Heart left ventricle (tissue), 16 donors: Measurements from ENCODE around the gene DBET. TPM values are rescaled to one million over a fixed set of nuclear protein-coding genes. Genes with fewer than 3 reads are reported as not detected.
"Not testable (repeated sequence)": the region's sequence is repeated elsewhere in the genome, so short reads cannot be mapped to it uniquely, and the experiment has no call there.

Experiments
- ATAC-seq, 4 donors: fragments of 200-7000 bp; cut with Tn5 transposase; one replicate each; pipeline ENCODE4 v1.9.1; 2020 to 2022; ENCODE audit warnings: moderate library complexity in 4 of 4, mild to moderate bottlenecking in 3 of 4, moderate number of reproducible peaks in 1 of 4
- DNase-seq, 5 donors: peaks; one replicate each; pipeline ENCODE4 v3.0.0-alpha.2; 2020
- H3K27ac ChIP-seq, 12 donors: fragments of 200-600 bp; sonication (generic) in 4 of 12; one replicate each; pipeline versions ENCODE4 v1.5.0 to v1.8.0; 2016 to 2022; ENCODE audit warnings: mild to moderate bottlenecking in 2 of 12
- H3K27me3 ChIP-seq, 9 donors: fragments of 200-600 bp; sonication (generic) in 2 of 9; one replicate each; pipeline versions ENCODE4 v1.5.1 to v1.8.0; 2016 to 2022; ENCODE audit warnings: mild to moderate bottlenecking in 3 of 9
- H3K36me3 ChIP-seq, 9 donors: fragments of 200-600 bp; sonication (generic) in 2 of 9; one replicate each; pipeline versions ENCODE4 v1.5.0 to v1.8.0; 2018 to 2022; ENCODE audit warnings: mild to moderate bottlenecking in 2 of 9
- H3K4me1 ChIP-seq, 12 donors: fragments of 200-600 bp; sonication (generic) in 4 of 12; one replicate each; pipeline versions ENCODE4 v1.5.0 to v1.8.0; 2016 to 2022; ENCODE audit warnings: mild to moderate bottlenecking in 3 of 12
- H3K4me3 ChIP-seq, 12 donors: fragments of 200-600 bp; sonication (generic) in 4 of 12; one replicate each; pipeline versions ENCODE4 v1.5.0 to v1.8.0; 2017 to 2022; ENCODE audit warnings: mild to moderate bottlenecking in 9 of 12, moderate library complexity in 4 of 12
- H3K9me3 ChIP-seq, 12 donors: fragments of 200-600 bp; sonication (generic) in 4 of 12; one replicate each; pipeline versions ENCODE4 v1.5.0 to v1.8.0; 2016 to 2022; ENCODE audit warnings: mild to moderate bottlenecking in 1 of 12
- POLR2A ChIP-seq, 2 donors: fragments of 450-650 bp; IDR thresholded peaks; one replicate each; pipeline ENCODE4 v1.6.1; 2017; ENCODE audit warnings: antibody characterized with exemption in 2 of 2, mild to moderate bottlenecking in 2 of 2, moderate library complexity in 2 of 2
- WGBS, 4 donors: extraction: QIAGEN DNeasy Blood & Tissue Kit in 2 of 4; methylation state at CpG; one replicate each; pipeline versions ENCODE4 v1.1.5 to v1.1.7; 2013 to 2018; 5-methylcytosine and 5-hydroxymethylcytosine counted together
- intact Hi-C, 10 donors: fragments of 100-400 bp; cut with DNase I; formaldehyde crosslinking; loops; one replicate each; pipeline versions ENCODE4 v1.11.1 to v1.14.2; 2022
- polyA plus RNA-seq, 2 donors: library from polyadenylated mRNA; stranded (reverse); fragments of 200-250 nt; gene quantifications; one replicate each; pipeline ENCODE4 v1.2.3, GENCODE V29; 2013
- total RNA-seq, 9 donors: library from RNA; depleted of rRNA in 2 of 9; stranded (reverse); fragments of >200 nt in 2 of 9; fragmentation: NEBNext Ultra II Directional in 3 of 9; extraction: Animal tissue kit (Norgen Biotek cat#: 25700) in 3 of 9; gene quantifications; one replicate each; pipeline versions ENCODE4 v1.1.0 to v1.2.4, GENCODE V29; 2016 to 2023
- TF ChIP-seq, protein P1 (sequence below), 12 donors: fragments of 200-600 bp; sonication (generic) in 4 of 12; IDR thresholded peaks; one replicate each; pipeline versions ENCODE4 v1.5.0 to v1.8.0; 2018 to 2022; ENCODE audit warnings: antibody characterized with exemption in 12 of 12, mild to moderate bottlenecking in 5 of 12
- donor health status: ischemic (EF 13 %, LVEDD 7.1; RV severe dilation, severe dysfunction).
- donor health status: healthy with polysubstance abuse.
- donor health status: DM: no; HTN: yes; CAD: no.
- donor health status: DM: no; HTN: no; CAD: no.
- donor health status: ischemic (EF 25% LVEDD 6.9; RV normal size, moderate dysfunction).
- donor health status: ischemic (EF 25% LVEDD 5.7; RV mildly dilated, moderate dysfunction).
- donor health status: healthy.
- donor health status: DM: yes; HTN: yes; CAD: no.
- donor health status: ischemic (EF 35%, LVEDD 5.7; RV mildly dilated, moderate dysfunction).
- donor health status: nonischemic (EF 11% LVEDD 7.7; RV severe dilation, severe dysfunction).
- donor health status: DM: yes; HTN: yes; CAD: no.
- donor health status: PGD.
- donor health status: ischemic (EF 29% LVEDD 5.4; RV normal size, mild dysfunction).
- donor health status: nonischemic (EF 23%, LVEDD 6.1; RV moderate dilation, normal function).

Gene DBET
- total and polyA plus RNA-seq, 11 donors, result not detected

DNA sequence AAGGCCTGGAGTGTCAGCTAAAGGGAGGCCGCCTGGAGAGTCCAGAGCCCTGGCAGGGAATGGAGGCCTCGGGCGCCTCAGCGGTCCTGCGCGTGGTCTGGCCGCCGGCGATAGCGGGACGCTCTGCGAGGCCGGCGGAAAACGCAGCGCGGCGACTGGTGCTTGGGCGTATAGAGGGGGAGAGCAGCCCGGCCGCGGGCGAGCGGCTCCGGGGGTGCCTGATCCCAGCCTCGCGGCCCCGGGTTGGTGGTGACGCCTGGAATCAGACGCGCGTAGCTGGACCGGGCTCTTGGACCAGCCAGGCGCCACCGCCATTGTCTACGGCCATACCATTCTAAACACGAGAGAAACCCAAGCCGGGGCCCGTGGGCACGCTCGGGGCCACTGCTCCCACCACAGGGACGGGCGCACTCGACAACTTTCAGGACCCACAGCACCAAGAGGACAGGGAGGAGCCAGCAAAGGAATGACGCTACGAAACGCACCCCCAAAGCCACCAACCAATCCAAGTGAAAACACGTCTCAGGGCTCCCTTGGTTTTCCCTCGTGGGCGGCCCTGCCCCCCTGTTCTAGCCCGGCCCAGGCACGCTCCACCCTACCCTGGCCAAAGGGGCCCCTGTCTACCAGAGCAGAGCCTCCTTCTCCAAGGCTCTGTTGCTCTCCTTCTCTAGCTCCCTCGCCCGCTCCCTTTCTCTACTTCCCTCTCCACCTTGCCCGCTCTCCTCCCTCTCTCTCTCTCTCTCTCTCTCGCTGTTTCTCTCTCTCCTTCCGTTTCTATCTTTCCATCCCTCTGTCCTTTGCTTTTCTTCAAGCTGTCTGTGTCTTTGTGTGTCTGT lies 45.1 kb upstream of the DBET start:
- no peak for ATAC-seq
- peaks cover 30 to 82% (median 73%) of the 10 kb centered on the region in 9 donors for H3K27me3 ChIP-seq
- no peak overlapping the region for H3K27ac ChIP-seq
- H3K4me3 ChIP-seq, result no peak overlapping the region
- TF ChIP-seq POLR2A (IDR thresholded peaks at IDR 0.05), result no peak
- TF ChIP-seq, protein P1, sequence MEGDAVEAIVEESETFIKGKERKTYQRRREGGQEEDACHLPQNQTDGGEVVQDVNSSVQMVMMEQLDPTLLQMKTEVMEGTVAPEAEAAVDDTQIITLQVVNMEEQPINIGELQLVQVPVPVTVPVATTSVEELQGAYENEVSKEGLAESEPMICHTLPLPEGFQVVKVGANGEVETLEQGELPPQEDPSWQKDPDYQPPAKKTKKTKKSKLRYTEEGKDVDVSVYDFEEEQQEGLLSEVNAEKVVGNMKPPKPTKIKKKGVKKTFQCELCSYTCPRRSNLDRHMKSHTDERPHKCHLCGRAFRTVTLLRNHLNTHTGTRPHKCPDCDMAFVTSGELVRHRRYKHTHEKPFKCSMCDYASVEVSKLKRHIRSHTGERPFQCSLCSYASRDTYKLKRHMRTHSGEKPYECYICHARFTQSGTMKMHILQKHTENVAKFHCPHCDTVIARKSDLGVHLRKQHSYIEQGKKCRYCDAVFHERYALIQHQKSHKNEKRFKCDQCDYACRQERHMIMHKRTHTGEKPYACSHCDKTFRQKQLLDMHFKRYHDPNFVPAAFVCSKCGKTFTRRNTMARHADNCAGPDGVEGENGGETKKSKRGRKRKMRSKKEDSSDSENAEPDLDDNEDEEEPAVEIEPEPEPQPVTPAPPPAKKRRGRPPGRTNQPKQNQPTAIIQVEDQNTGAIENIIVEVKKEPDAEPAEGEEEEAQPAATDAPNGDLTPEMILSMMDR (IDR thresholded peaks at IDR 0.05), result no peak
- DNase-seq, result no peak
- intact Hi-C loops, result no loop called here
- H3K36me3 ChIP-seq, result no peaks in the 10 kb centered on the region
- peaks cover 0 to 44% (median 11%) of the 10 kb centered on the region in 12 donors for H3K4me1 ChIP-seq
- H3K9me3 ChIP-seq, result no peaks in the 10 kb centered on the region
- 5 to 11% (median 6%) methylated on average over 40 to 57 of the region's 57 CpGs for WGBS, 4 donors

DNA sequence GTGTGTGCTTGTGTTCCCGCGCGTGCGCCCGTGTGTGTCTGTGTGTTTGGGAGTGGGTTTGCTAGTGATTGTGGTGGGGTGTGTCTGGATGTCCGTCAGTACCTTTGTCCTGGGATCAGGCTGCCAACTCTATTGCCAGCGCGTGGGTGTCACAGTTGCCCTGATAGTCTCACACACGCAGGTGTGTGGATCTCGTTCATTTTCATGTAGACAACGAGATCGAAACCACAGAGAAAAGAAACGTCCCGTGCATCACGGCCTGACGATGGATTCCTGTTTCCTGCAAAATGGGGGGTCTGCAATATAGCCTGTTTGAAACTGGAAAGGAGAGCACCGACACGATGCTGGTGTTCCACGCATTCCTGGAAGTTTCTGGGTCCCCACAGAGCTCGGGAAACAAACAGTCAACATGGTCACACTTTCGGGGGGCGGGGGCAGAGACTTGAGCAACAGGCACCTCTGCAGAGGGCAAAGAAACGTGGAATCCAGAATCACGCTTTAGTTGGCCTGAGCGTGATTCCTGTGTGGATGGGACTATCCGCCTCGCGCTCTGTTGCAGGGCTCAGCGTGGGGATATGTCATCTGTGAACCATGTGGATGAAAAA lies 44.3 kb upstream of the DBET start:
- DNase-seq, ATAC-seq, H3K36me3 ChIP-seq, H3K27ac ChIP-seq, H3K9me3 ChIP-seq, intact Hi-C loops, H3K4me3 ChIP-seq: not testable (repeated sequence)
- Histone ChIP-seq H3K4me1 (peaks cover 0 to 39% (median 10%) of the 10 kb centered on the region in 12 donors), H3K27me3 (peaks cover 23 to 75% (median 67%) of the 10 kb centered on the region in 9 donors)
- 11 to 26% (median 17%) methylated on average over 27 to 29 of the region's 29 CpGs for WGBS, 4 donors

DNA sequence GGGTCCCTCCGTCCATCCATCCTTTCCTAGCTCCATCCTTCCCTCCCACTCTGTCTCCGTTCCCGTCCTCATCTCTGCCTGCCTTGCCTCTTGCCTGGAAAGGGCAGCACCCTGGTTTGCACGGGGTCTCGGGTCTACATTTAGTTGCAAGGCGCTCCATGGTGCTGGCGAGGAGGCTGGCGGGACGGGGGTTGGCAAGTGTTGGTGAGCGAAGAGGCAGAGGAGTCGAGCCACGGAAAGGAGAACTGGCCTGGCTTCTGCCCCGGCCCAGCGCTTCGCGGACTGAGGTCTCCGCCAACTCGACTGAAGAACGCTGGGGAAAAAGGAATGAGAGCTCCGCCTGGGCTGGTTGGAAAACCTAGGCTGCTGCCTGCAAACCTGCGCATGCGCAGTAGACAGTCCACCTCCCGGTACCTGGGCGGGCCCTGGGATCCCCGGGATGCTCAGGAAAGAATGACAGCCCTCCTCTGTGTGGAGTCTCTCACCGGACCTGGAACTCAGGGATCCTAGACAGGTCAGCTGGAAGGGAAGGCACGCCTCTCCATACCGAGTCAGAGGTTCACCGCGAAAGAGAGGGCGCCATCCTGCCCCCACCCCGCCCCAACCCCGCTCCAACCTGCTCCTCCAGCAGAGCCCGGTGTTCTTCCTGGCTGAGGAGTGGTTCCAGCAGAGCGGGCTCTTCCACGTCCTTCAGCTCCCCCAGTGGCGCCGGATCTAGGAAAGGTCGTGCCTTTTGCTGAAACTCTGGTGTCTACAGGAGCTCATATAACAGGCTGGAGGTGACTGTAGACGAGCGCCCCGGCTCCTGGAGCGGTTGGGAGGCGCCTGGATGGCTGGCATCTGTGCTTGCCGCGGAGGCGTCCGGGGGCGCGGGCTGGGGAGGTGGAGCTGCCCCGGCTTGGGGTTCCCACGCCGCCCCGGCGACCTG lies 43.2 kb upstream of the DBET start:
- H3K27me3 ChIP-seq, result peaks cover 18 to 67% (median 56%) of the 10 kb centered on the region in 9 donors
- WGBS, 4 donors, result 5 to 10% (median 6%) methylated on average over 32 to 55 of the region's 55 CpGs
- intact Hi-C loops, result no loop called here
- H3K4me3 ChIP-seq, result peak overlapping the region in 6 of 12 donors; percentile 15 to 29 (median 20)
- DNase-seq (peak in 2 of 5 donors; percentile 40 to 62), ATAC-seq (peak in 2 of 4 donors; percentile 32 to 39)
- no peaks in the 10 kb centered on the region for H3K9me3 ChIP-seq
- H3K4me1 ChIP-seq, result peaks cover 0 to 37% (median 9%) of the 10 kb centered on the region in 12 donors
- H3K27ac ChIP-seq, result no peak overlapping the region
- TF ChIP-seq, protein P1 (IDR thresholded peaks at IDR 0.05), result no peak
- no peak for TF ChIP-seq POLR2A (IDR thresholded peaks at IDR 0.05)
- no peaks in the 10 kb centered on the region for H3K36me3 ChIP-seq

DNA sequence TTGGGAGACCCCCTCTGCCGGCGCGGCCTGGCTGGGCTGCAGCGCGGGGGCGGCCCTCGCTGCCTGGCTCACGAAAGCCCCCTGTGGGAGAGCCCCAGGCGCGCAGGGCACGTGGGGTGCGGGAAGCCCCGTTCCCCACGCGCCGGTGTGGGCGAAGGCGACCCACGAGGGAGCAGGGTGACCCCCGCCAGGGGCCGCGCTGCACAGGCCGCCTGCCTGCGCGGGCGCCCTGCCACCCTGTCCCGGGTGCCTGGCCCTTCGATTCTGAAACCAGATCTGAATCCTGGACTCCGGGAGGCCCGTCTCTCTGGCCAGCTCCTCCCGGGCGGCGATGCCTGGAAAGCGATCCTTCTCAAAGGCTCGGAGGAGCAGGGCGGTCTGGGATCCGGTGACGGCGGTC lies 42.3 kb upstream of the DBET start:
- H3K4me3 ChIP-seq, intact Hi-C loops: not testable (repeated sequence)
- WGBS, 4 donors, result 45 to 54% (median 48%) methylated on average over 16 to 22 of the region's 39 CpGs

DNA sequence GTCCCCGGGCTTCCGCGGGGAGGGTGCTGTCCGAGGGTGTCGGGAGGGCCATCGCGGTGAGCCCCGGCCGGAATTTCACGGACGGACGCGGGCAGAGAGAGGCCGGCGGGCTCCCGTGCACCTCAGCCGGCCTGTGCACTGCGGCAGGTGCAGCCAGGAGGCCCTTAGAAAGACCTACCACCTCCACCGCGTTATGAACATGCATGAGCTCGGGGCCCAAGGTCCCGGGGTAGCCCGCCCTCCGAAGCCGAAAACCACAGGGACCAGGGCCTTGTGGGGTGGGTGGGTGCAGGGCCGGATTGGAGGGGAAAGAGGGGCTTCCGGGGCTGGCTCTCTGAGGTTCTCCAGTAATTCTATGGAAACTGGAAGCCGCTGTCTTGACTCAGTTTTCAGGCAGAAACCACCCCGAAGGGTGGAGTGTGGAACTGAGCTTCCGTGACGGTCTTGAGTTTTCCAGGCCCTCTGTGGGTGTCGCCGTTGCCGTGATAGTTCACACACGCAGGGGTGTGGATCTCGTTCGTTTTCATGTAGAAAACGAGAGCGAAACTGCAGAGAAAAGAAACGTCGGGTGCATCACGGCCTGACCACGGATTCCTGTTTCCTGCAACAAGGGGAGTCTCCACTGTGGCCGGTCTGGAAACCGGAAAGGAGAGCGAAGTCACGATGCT lies 41.6 kb upstream of the DBET start:
- intact Hi-C loops, result not testable (repeated sequence)
- H3K27me3 ChIP-seq, result peaks cover 15 to 51% (median 42%) of the 10 kb centered on the region in 9 donors
- 21 to 39% (median 25%) methylated on average over 28 to 38 of the region's 47 CpGs for WGBS, 4 donors

More for the DNA sequence above, 42.3 kb upstream of the DBET start:
- not testable (repeated sequence) for H3K9me3 ChIP-seq, H3K36me3 ChIP-seq, H3K27ac ChIP-seq, DNase-seq, ATAC-seq
- peaks cover 18 to 58% (median 50%) of the 10 kb centered on the region in 9 donors for H3K27me3 ChIP-seq
- peaks cover 0 to 33% (median 9%) of the 10 kb centered on the region in 12 donors for H3K4me1 ChIP-seq

DNA sequence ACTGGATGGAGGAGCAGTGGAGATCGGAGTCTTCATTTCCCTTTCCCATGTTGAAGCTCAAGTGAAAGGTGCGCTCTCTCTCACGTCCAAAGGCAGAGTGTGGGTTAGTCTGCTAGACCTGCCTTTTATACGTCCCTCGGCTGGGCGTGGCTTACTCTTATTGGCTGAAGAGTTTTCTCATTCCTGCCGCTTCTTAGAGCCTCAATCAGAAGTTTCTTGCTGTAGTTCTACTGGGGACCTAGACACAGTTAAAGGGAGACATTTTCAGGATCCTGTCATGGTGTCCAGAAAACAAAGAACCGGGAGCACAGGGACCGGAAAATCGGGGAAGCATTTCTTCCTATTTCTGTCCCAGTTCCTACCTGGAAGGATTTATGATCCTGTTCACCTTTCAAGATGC lies 37.1 kb upstream of the DBET start, which contains the start of gene FRG2:
TSS of gene FRG2 (minus strand) at position 101 of the 400 bp plus-strand sequence. CDS start at position 49, 52 bp downstream.
- H3K9me3 ChIP-seq, DNase-seq, H3K4me1 ChIP-seq, H3K27ac ChIP-seq, H3K4me3 ChIP-seq, intact Hi-C loops, H3K36me3 ChIP-seq, ATAC-seq: not testable (repeated sequence)
- 61 to 85% methylated on average over 2 to 3 of the region's 10 CpGs; no CpG with 5 or more reads in 2 of the 4 donors for WGBS, 4 donors
- H3K27me3 ChIP-seq, result peaks cover 0 to 12% (median 7%) of the 10 kb centered on the region in 9 donors

More for the DNA sequence above, 41.6 kb upstream of the DBET start:
- not testable (repeated sequence) for H3K36me3 ChIP-seq, H3K9me3 ChIP-seq, H3K27ac ChIP-seq
- peak in 1 of 5 donors; percentile 62 for DNase-seq
- ATAC-seq, result peak in 3 of 4 donors; percentile 42 to 68 (median 47)
- Histone ChIP-seq H3K4me1 (peaks cover 0 to 25% (median 8%) of the 10 kb centered on the region in 12 donors), H3K4me3 (peak overlapping the region in 9 of 12 donors; percentile 12 to 38 (median 25))

DNA sequence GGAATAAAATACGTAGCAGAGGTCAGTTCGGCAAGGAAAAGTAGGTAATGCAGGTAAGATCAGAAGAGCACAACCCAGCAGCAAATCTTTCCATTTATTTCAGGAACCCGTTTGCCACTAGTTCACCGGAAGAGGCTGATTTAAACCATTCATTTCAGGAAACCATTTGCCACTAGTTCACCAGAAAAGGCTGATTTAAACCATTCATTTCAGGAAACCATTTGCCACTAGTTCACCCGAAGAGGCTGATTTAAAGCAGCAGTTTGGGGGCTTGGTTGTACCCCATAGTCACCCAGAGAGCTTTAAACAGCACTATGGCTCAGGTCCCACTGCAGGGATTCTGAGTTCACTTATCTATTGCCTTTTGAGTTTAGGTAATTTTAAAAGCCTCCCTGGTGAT lies 33.0 kb upstream of the DBET start:
- H3K27me3 ChIP-seq, result peaks cover 0 to 31% (median 16%) of the 10 kb centered on the region in 9 donors
- 51 to 71% (median 52%) methylated on average over 3 to 5 of the region's 5 CpGs for WGBS, 4 donors
- H3K36me3 ChIP-seq, H3K27ac ChIP-seq, H3K4me1 ChIP-seq, H3K9me3 ChIP-seq, ATAC-seq, DNase-seq, H3K4me3 ChIP-seq, intact Hi-C loops: not testable (repeated sequence)
